Cardiac muscle cell (in vitro differentiated cells and primary cell): Measurements from ENCODE around the gene ZNF438. TPM values are rescaled to one million over a fixed set of nuclear protein-coding genes. Genes with fewer than 3 reads are reported as not detected.
"Not testable (repeated sequence)": the region's sequence is repeated elsewhere in the genome, so short reads cannot be mapped to it uniquely, and the experiment has no call there.

Experiments used
- DNase-seq, 2 donors: peaks; one replicate each; pipeline versions ENCODE4 v3.0.0 to v3.0.0-alpha.2; 2010 to 2017; ENCODE audit warnings: low read depth in 1 of 2, low spot score in 1 of 2
- H3K27ac ChIP-seq: fragments of 200-600 bp; sonication (generic); 2 replicates; pipeline ENCODE4 v1.5.1; 2016
- H3K27me3 ChIP-seq: fragments of 200-600 bp; sonication (generic); 2 replicates; pipeline ENCODE4 v1.6.0; 2016; ENCODE audit warnings: control low read depth
- H3K36me3 ChIP-seq: fragments of 200-600 bp; sonication (generic); 2 replicates; pipeline ENCODE4 v1.5.1; 2016; ENCODE audit warnings: control low read depth
- H3K4me1 ChIP-seq: fragments of 200-600 bp; sonication (generic); 2 replicates; pipeline ENCODE4 v1.8.1; 2017; ENCODE audit warnings: low read depth, mild to moderate bottlenecking, mixed run types
- H3K4me3 ChIP-seq: fragments of 200-600 bp; sonication (generic); 2 replicates; pipeline ENCODE4 v1.5.1; 2016; ENCODE audit warnings: mild to moderate bottlenecking
- H3K9me3 ChIP-seq: fragments of 200-600 bp; sonication (generic); 2 replicates; pipeline ENCODE4 v1.5.1; 2017; ENCODE audit warnings: low read depth, mild to moderate bottlenecking, control low read depth
- polyA plus RNA-seq: library from polyadenylated mRNA; unstranded; fragments of >200 nt; fragmentation: Nextera tagmentation; extraction: Ambion mirVana; gene quantifications from 2 replicates; pipeline ENCODE4 v1.2.1, GENCODE V29; 2016
- total RNA-seq: library from RNA; depleted of rRNA; stranded (reverse); fragments of >200 nt; gene quantifications from 2 replicates; pipeline ENCODE4 v1.2.3, GENCODE V29; 2016
- TF ChIP-seq, protein P1 (sequence below): IDR thresholded peaks from 2 replicates; pipeline ENCODE4 v1.5.1; 2012; ENCODE audit warnings: low read depth, mild to moderate bottlenecking, low read length

Gene ZNF438
- total and polyA plus RNA-seq, 2 experiments from 2014 or later = 2.9 to 6.0 TPM

DNA sequence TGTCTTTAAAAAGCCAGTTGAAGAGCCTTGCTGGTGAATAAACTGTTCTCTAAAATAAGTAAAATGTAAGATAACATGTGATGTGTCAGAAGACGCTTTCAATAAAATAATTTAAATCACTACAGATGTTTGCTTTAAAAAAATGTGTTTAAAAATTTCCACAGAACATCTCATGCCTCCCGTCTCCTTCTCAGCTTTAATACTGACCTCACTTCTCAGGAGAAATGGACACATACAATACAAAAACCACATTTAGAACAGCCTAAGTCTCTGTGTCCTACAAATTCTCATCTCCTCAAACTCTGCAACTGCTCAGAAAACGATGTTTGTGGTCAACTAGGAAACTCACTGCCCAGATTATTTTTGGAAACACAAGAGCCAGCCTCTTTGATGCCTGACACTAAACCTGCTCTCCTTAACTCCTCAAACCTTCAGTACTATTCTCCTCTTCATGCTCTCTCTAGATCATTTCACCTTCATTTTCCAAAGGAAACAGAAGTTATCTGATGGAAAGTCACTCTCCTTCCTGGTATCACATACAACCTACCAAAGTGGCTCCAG is 120.3 kb downstream of the ZNF438 start:
- no peaks in the 10 kb centered on the region for H3K36me3 ChIP-seq
- TF ChIP-seq, protein P1, sequence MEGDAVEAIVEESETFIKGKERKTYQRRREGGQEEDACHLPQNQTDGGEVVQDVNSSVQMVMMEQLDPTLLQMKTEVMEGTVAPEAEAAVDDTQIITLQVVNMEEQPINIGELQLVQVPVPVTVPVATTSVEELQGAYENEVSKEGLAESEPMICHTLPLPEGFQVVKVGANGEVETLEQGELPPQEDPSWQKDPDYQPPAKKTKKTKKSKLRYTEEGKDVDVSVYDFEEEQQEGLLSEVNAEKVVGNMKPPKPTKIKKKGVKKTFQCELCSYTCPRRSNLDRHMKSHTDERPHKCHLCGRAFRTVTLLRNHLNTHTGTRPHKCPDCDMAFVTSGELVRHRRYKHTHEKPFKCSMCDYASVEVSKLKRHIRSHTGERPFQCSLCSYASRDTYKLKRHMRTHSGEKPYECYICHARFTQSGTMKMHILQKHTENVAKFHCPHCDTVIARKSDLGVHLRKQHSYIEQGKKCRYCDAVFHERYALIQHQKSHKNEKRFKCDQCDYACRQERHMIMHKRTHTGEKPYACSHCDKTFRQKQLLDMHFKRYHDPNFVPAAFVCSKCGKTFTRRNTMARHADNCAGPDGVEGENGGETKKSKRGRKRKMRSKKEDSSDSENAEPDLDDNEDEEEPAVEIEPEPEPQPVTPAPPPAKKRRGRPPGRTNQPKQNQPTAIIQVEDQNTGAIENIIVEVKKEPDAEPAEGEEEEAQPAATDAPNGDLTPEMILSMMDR = no peak
- peak; percentile 4 to 28 for DNase-seq
- peaks cover 21% of the 10 kb centered on the region for H3K4me1 ChIP-seq
- H3K27ac ChIP-seq = peak overlapping the region; percentile 80
- H3K4me3 ChIP-seq = no peak overlapping the region
- H3K27me3 ChIP-seq = no peaks in the 10 kb centered on the region
- H3K9me3 ChIP-seq = no peaks in the 10 kb centered on the region

DNA sequence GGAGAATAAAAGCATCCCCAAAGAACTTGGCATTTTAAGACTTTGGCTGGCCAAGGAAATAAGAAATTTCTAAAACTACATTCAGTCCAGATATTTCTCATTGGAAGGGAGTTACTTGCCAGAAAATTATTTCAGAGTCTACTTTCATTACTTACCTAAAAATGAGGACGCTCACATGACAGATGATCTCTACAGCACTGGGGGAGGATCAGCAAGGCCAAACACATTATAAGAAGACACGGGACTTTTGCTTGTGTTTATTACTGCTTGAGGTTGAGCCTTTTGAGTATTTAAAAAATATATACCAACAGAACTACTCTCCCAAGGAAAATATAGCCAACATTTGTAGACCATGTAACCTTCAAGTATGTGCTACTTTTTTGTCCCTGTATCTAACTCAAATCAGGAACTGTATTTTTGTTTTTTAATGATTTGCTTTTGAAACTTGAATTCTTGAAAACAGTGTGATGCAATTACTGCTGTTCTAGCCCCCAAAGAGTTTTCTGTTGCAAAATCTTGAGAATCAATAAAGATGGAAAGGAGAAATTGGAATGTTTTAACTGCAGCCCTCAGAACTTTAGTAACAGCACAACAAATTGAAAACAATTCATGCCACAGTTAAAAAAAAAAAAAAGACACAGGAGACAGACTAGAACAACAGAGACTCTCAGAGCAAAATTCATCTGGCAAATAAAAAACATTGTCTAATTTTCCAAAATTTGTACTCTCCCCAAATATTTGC is 128.1 kb downstream of the ZNF438 start:
- Histone ChIP-seq H3K9me3 (no peaks in the 10 kb centered on the region), H3K27me3 (no peaks in the 10 kb centered on the region), H3K4me3 (no peak overlapping the region), H3K27ac (no peak overlapping the region), H3K36me3 (no peaks in the 10 kb centered on the region), H3K4me1 (no peaks in the 10 kb centered on the region)
- no peak for DNase-seq
- TF ChIP-seq, protein P1 = no peak

DNA sequence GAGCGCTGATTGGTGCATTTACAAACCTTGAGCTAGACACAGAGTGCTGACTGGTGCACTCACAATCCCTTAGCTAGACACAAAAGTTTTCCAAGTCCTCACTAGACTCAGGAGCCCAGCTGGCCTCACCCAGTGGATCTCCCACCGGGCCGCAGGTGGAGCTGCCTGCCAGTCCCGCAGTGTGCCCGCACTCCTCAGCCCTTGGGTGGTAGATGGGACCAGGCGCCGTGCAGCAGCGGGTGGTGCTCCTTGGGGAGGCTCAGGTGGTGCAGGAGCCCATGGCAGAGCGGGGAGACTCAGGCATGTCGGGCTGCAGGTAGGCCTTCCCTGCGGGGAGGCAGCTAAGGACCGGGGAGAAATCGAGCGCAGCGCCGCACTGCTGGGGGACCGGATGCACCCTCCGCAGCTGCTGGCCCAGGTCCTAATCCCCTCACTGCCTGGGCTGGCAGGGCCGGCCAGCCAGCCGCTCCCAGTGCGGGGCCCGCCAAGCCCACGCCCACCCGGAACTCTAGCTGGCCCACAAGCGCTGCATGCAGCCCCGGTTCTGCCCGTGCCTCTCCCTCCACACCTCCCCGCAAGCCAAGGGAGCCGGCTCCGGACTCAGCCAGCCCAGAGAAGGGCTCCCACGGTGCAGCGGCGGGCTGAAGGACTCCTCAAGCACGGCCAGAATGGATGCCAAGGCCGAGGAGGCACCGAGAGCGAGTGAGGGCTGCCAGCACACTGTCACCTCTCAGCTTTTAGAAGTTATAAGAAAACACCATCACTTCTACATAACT is 128.9 kb downstream of the ZNF438 start:
- no peak overlapping the region for H3K4me3 ChIP-seq
- H3K9me3 ChIP-seq = no peaks in the 10 kb centered on the region
- no peak overlapping the region for H3K27ac ChIP-seq
- no peak for DNase-seq
- TF ChIP-seq, protein P1 = no peak
- no peaks in the 10 kb centered on the region for H3K27me3 ChIP-seq
- H3K4me1 ChIP-seq = no peaks in the 10 kb centered on the region
- no peaks in the 10 kb centered on the region for H3K36me3 ChIP-seq

DNA sequence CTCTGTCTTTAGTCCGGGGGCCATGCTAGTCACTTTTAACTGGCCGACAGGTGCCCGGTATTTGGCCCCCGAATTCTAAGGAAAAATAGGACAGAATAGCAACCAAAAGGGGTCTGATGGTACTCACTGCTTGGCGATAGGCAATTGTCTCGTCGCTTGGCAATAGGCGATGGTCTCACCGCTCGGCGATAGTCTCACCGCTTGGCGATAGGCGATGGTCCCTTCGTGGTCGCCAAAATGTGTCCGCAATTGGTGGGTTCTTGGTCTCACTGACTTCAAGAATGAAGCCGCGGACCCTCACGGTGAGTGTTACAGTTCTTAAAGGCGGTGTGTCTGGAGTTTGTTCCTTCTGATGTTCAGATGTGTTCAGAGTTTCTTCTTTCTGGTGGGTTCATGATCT is 130.2 kb downstream of the ZNF438 start:
- H3K27ac ChIP-seq, H3K36me3 ChIP-seq, H3K27me3 ChIP-seq, H3K9me3 ChIP-seq, H3K4me3 ChIP-seq, DNase-seq, H3K4me1 ChIP-seq: not testable (repeated sequence)

DNA sequence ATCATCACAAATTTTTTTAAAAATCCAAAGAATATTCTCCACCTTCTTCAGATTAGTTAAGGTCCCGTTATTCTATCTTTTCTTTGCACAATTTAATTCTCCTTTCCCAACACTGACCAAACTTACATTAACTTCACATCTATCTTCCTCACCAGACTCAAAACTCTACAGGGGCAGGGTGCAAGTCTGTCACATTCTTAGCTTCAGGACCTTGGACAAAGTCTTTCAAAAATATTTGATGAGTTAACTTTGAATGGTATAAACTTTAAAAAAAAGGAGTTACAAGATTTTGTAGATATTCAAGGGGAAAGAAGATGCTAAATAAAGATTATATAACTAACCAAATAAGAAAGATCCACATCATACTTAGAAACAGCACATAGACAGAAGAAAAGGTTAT is 132.7 kb downstream of the ZNF438 start:
- no peak overlapping the region for H3K4me3 ChIP-seq
- H3K27me3 ChIP-seq = no peaks in the 10 kb centered on the region
- H3K27ac ChIP-seq = no peak overlapping the region
- no peak for DNase-seq
- TF ChIP-seq, protein P1 = no peak
- no peaks in the 10 kb centered on the region for H3K4me1 ChIP-seq
- no peaks in the 10 kb centered on the region for H3K36me3 ChIP-seq
- no peaks in the 10 kb centered on the region for H3K9me3 ChIP-seq

DNA sequence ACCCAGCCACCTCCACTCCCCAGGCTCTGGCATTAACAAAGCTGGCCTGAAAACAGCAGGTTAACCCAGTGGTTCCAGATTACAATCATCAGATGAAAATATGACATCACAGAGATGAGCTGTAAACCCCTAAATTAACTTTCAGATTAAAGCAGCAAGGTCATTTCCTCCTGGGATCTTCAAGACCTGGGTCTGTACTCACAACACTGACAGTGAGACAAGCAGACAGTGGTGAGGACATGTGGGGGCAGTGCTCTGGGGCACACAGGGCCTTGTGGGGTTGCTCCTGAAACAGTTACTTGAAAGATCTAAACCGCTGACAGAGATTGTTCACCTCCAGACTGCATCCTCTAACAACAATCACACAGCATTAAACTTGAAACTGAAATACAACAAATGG is 134.1 kb downstream of the ZNF438 start:
- Histone ChIP-seq H3K27me3 (no peaks in the 10 kb centered on the region), H3K36me3 (no peaks in the 10 kb centered on the region), H3K9me3 (no peaks in the 10 kb centered on the region), H3K27ac (no peak overlapping the region), H3K4me1 (no peaks in the 10 kb centered on the region), H3K4me3 (no peak overlapping the region)
- TF ChIP-seq, protein P1 = no peak
- DNase-seq = no peak
